ENCODE measurements around the gene FARS2.

FARS2 gene

GRCh38 chr6:5506149-5506548 lies 244.8 kb downstream of the FARS2 start:
- no peak for DNase-seq (ENCODE audit: low read depth, low spot score)

- no peak for DNase-seq (ENCODE audit: low read depth, low spot score)
Measured at GRCh38 chr6:5506597-5506996, 245.3 kb downstream of the FARS2 start.

GRCh38 chr6:5507131-5507681 lies 245.9 kb downstream of the FARS2 start:
- DNase-seq (ENCODE audit: low read depth, low spot score): no peak

GRCh38 chr6:5509106-5509505 lies 247.8 kb downstream of the FARS2 start:
- DNase-seq (ENCODE audit: low read depth, low spot score): no peak

- no peak for DNase-seq (ENCODE audit: low read depth, low spot score)
Measured at GRCh38 chr6:5510331-5511133, 249.2 kb downstream of the FARS2 start.

GRCh38 chr6:5511954-5512353 lies 250.6 kb downstream of the FARS2 start:
- DNase-seq (ENCODE audit: low read depth, low spot score): no peak

GRCh38 chr6:5512422-5512821 lies 251.1 kb downstream of the FARS2 start:
- no peak for DNase-seq (ENCODE audit: low read depth, low spot score)

GRCh38 chr6:5513408-5513807 lies 252.1 kb downstream of the FARS2 start:
- DNase-seq (ENCODE audit: low read depth, low spot score): no peak

GRCh38 chr6:5514353-5514752 lies 253.0 kb downstream of the FARS2 start:
- DNase-seq (ENCODE audit: low read depth, low spot score): no peak

- no peak for DNase-seq (ENCODE audit: low read depth, low spot score)
Measured at GRCh38 chr6:5515200-5515599, 253.9 kb downstream of the FARS2 start.

GRCh38 chr6:5516036-5516435 lies 254.7 kb downstream of the FARS2 start:
- DNase-seq (ENCODE audit: low read depth, low spot score): no peak

- DNase-seq (ENCODE audit: low read depth, low spot score): no peak
Measured at GRCh38 chr6:5517796-5518195, 256.5 kb downstream of the FARS2 start.

- no peak for DNase-seq (ENCODE audit: low read depth, low spot score)
Measured at GRCh38 chr6:5518936-5519491, 257.7 kb downstream of the FARS2 start.

GRCh38 chr6:5520796-5521195 lies 259.5 kb downstream of the FARS2 start:
- DNase-seq (ENCODE audit: low read depth, low spot score): no peak

GRCh38 chr6:5521322-5521721 lies 260.0 kb downstream of the FARS2 start:
- DNase-seq (ENCODE audit: low read depth, low spot score): no peak

- DNase-seq (ENCODE audit: low read depth, low spot score): no peak
Measured at GRCh38 chr6:5522147-5522546, 260.8 kb downstream of the FARS2 start.

GRCh38 chr6:5524110-5524509 lies 262.8 kb downstream of the FARS2 start:
- no peak for DNase-seq (ENCODE audit: low read depth, low spot score)

GRCh38 chr6:5525209-5525608 lies 263.9 kb downstream of the FARS2 start:
- no peak for DNase-seq (ENCODE audit: low read depth, low spot score)

GRCh38 chr6:5529015-5529414 lies 267.7 kb downstream of the FARS2 start:
- DNase-seq (ENCODE audit: low read depth, low spot score): no peak

GRCh38 chr6:5529733-5530132 lies 268.4 kb downstream of the FARS2 start:
- DNase-seq (ENCODE audit: low read depth, low spot score): no peak

- no peak for DNase-seq (ENCODE audit: low read depth, low spot score)
Measured at GRCh38 chr6:5531161-5531560, 269.8 kb downstream of the FARS2 start.

- DNase-seq (ENCODE audit: low read depth, low spot score): no peak
Measured at GRCh38 chr6:5531853-5532375, 270.6 kb downstream of the FARS2 start.

- DNase-seq (ENCODE audit: low read depth, low spot score): no peak
Measured at GRCh38 chr6:5532941-5533340, 271.6 kb downstream of the FARS2 start.

All from smooth muscle cell of the brain vasculature (primary cell).